ENCODE measurements around the gene PAMR1. TPM values are rescaled to one million over a fixed set of nuclear protein-coding genes. Genes with fewer than 3 reads are reported as not detected.

PAMR1 gene
- total RNA-seq, 1 donor: 416 TPM

- no peak overlapping the region for H3K4me3 ChIP-seq (ENCODE audit: low read depth, low read length)
- TF ChIP-seq CTCF (IDR thresholded peaks at IDR 0.05; ENCODE audit: insufficient read depth, low read depth, low read length): no peak
- DNase-seq (ENCODE audit: low read depth): no peak
Measured at GRCh38 chr11:35424157-35424940, 101.1 kb downstream of the PAMR1 start.

GRCh38 chr11:35420371-35420770, 105.0 kb downstream of the PAMR1 start:
- DNase-seq (ENCODE audit: low read depth): no peak
- no peak for TF ChIP-seq CTCF (IDR thresholded peaks at IDR 0.05; ENCODE audit: insufficient read depth, low read depth, low read length)
- H3K4me3 ChIP-seq (ENCODE audit: low read depth, low read length): no peak overlapping the region

- peak overlapping the region; percentile 35 for H3K4me3 ChIP-seq (ENCODE audit: low read depth, low read length)
- no peak for TF ChIP-seq CTCF (IDR thresholded peaks at IDR 0.05; ENCODE audit: insufficient read depth, low read depth, low read length)
- DNase-seq (ENCODE audit: low read depth): no peak
Measured at GRCh38 chr11:35419830-35420333, 105.5 kb downstream of the PAMR1 start.

GRCh38 chr11:35419184-35419829, 106.1 kb downstream of the PAMR1 start, which contains the start of gene SLC1A2:
Gene SLC1A2, minus strand, starts transcription at chr11:35419558. Its CDS starts 592 bp downstream, at chr11:35418966.
- no peak for TF ChIP-seq CTCF (IDR thresholded peaks at IDR 0.05; ENCODE audit: insufficient read depth, low read depth, low read length)
- DNase-seq (ENCODE audit: low read depth): peak; percentile 23
- peak within 1 kb of the TSS; percentile 35 for H3K4me3 ChIP-seq (ENCODE audit: low read depth, low read length)

- DNase-seq (ENCODE audit: low read depth): no peak
- TF ChIP-seq CTCF (IDR thresholded peaks at IDR 0.05; ENCODE audit: insufficient read depth, low read depth, low read length): no peak
- no peak overlapping the region for H3K4me3 ChIP-seq (ENCODE audit: low read depth, low read length)
Measured at GRCh38 chr11:35418282-35419183, 106.9 kb downstream of the PAMR1 start.

GRCh38 chr11:35415487-35415886, 109.9 kb downstream of the PAMR1 start:
- no peak for TF ChIP-seq CTCF (IDR thresholded peaks at IDR 0.05; ENCODE audit: insufficient read depth, low read depth, low read length)
- DNase-seq (ENCODE audit: low read depth): no peak
- H3K4me3 ChIP-seq (ENCODE audit: low read depth, low read length): no peak overlapping the region
